GM12801 (cell line): ENCODE data around the gene ELOB.

Experiments
- TF ChIP-seq, protein P1 (sequence below): IDR thresholded peaks from one replicate; pipeline ENCODE4 v1.5.1; 2011; ENCODE audit warnings: control low read depth; ENCODE audit not compliant: insufficient read length; ENCODE audit errors: extremely low read depth

Gene ELOB

GRCh38 chr16:2806286-2806685, 29.2 kb upstream of the ELOB start:
- TF ChIP-seq, protein P1, sequence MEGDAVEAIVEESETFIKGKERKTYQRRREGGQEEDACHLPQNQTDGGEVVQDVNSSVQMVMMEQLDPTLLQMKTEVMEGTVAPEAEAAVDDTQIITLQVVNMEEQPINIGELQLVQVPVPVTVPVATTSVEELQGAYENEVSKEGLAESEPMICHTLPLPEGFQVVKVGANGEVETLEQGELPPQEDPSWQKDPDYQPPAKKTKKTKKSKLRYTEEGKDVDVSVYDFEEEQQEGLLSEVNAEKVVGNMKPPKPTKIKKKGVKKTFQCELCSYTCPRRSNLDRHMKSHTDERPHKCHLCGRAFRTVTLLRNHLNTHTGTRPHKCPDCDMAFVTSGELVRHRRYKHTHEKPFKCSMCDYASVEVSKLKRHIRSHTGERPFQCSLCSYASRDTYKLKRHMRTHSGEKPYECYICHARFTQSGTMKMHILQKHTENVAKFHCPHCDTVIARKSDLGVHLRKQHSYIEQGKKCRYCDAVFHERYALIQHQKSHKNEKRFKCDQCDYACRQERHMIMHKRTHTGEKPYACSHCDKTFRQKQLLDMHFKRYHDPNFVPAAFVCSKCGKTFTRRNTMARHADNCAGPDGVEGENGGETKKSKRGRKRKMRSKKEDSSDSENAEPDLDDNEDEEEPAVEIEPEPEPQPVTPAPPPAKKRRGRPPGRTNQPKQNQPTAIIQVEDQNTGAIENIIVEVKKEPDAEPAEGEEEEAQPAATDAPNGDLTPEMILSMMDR: no peak

- TF ChIP-seq, protein P1: no peak
Measured at GRCh38 chr16:2804728-2805127, 27.6 kb upstream of the ELOB start.

- TF ChIP-seq, protein P1: no peak
Measured at GRCh38 chr16:2803545-2804195, 26.6 kb upstream of the ELOB start.

GRCh38 chr16:2799859-2800226, 22.8 kb upstream of the ELOB start:
- TF ChIP-seq, protein P1: no peak

GRCh38 chr16:2799205-2799858, 22.3 kb upstream of the ELOB start:
- TF ChIP-seq, protein P1: no peak

- TF ChIP-seq, protein P1: no peak
Measured at GRCh38 chr16:2798723-2799204, 21.7 kb upstream of the ELOB start.

- TF ChIP-seq, protein P1: no peak
Measured at GRCh38 chr16:2795395-2796143, 18.5 kb upstream of the ELOB start.
